Gastrocnemius medialis (tissue), 4 donors: ENCODE measurements around the gene CRTC3. TPM values are rescaled to one million over a fixed set of nuclear protein-coding genes. Genes with fewer than 3 reads are reported as not detected.
A peak's percentile ranks its signal among the peaks of the same experiment; 100 is the strongest.
"Not testable (repeated sequence)": the region's sequence is repeated elsewhere in the genome, so short reads cannot be mapped to it uniquely, and the experiment has no call there.

Experiments
- ATAC-seq, 2 donors: fragments of 150-250 bp; one replicate each; pipeline ENCODE4 v1.9.1; 2016
- DNase-seq, 2 donors: peaks; one replicate each; pipeline ENCODE4 v3.0.0-alpha.2; 2019
- H3K27ac ChIP-seq, 4 donors: fragments of 200-600 bp; sonication (generic); 1 replicate in 1 of 4; 2 replicates in 3 of 4; pipeline ENCODE4 v1.5.1; 2016 to 2018; ENCODE audit warnings: mild to moderate bottlenecking in 2 of 4, moderate library complexity in 1 of 4
- H3K27me3 ChIP-seq, 3 donors: fragments of 200-600 bp; sonication (generic) in 2 of 3; 1 replicate in 1 of 3; 2 replicates in 2 of 3; pipeline versions ENCODE4 v1.5.1 to v1.6.0; 2016 to 2019; ENCODE audit warnings: mild to moderate bottlenecking in 1 of 3, moderate library complexity in 1 of 3
- H3K36me3 ChIP-seq, 2 donors: fragments of 200-600 bp; sonication (generic) in 1 of 2; one replicate each; pipeline ENCODE4 v1.5.1; 2017 to 2018
- H3K4me1 ChIP-seq, 2 donors: fragments of 200-600 bp; sonication (generic) in 1 of 2; one replicate each; pipeline ENCODE4 v1.5.1; 2016 to 2017; ENCODE audit warnings: mild to moderate bottlenecking in 2 of 2
- H3K4me3 ChIP-seq, 4 donors: fragments of 200-600 bp; sonication (generic) in 3 of 4; 1 replicate in 1 of 4; 2 replicates in 3 of 4; pipeline ENCODE4 v1.5.1; 2016 to 2019; ENCODE audit warnings: mild to moderate bottlenecking in 2 of 4
- H3K9me3 ChIP-seq, 3 donors: fragments of 200-600 bp; sonication (generic) in 2 of 3; 1 replicate in 1 of 3; 2 replicates in 2 of 3; pipeline ENCODE4 v1.5.1; 2016 to 2019
- CTCF ChIP-seq, 5 experiments: fragments of 450-650 bp in 3 of 5; fragments of 200-600 bp in 2 of 5; sonication (generic) in 2 of 5; IDR thresholded peaks in 4 of 5; conservative IDR thresholded peaks in 1 of 5; 1 replicate in 4 of 5; 2 replicates in 1 of 5; pipeline ENCODE4 v1.5.1; 2016 to 2019; ENCODE audit warnings: antibody characterized with exemption in 5 of 5, mild to moderate bottlenecking in 3 of 5, moderate library complexity in 3 of 5
- POLR2A ChIP-seq, 2 donors: fragments of 450-650 bp; IDR thresholded peaks; one replicate each; pipeline ENCODE4 v1.6.1; 2017; ENCODE audit warnings: antibody characterized with exemption in 2 of 2, mild to moderate bottlenecking in 2 of 2, moderate library complexity in 2 of 2
- in situ Hi-C, 4 donors: fragments of 200-750 bp; cut with MboI; loops; one replicate each; pipeline versions ENCODE4 v1.15.0 to v1.8.0; 2017; ENCODE audit warnings: low sequenced_read_pairs in 4 of 4
- intact Hi-C: fragments of 100-400 bp; cut with DNase I; formaldehyde crosslinking; loops from one replicate; pipeline ENCODE4 v1.15.1; 2023; ENCODE audit warnings: low total_unique reads
- total RNA-seq, 4 donors: library from RNA; depleted of rRNA; stranded (reverse); fragments of >200 nt; gene quantifications; one replicate each; pipeline versions ENCODE4 v1.1.0 to v1.2.3, GENCODE V29; 2016

Gene CRTC3
- total RNA-seq, 4 donors from 2014 or later = 20.7 to 41.4 (median 30.5) TPM

GRCh38 chr15:90650117-90650955 lies 120.6 kb downstream of the CRTC3 start:
- intact Hi-C loops (no loop called here), in situ Hi-C loops (loop anchor here in 1 of 4 donors (5.0 kb wide), 1 partner anchor 237 kb away; no protein-coding TSS in a partner anchor)
- no peaks in the 10 kb centered on the region for H3K9me3 ChIP-seq
- ATAC-seq (no peak), DNase-seq (no peak)
- H3K27ac ChIP-seq = peak overlapping the region in 3 of 4 donors; percentile 2 to 62 (median 7)
- no peaks in the 10 kb centered on the region for H3K27me3 ChIP-seq
- no peaks in the 10 kb centered on the region for H3K36me3 ChIP-seq
- H3K4me1 ChIP-seq = peaks cover 3 to 4% of the 10 kb centered on the region in 2 donors
- no peak overlapping the region for H3K4me3 ChIP-seq
- no peak for TF ChIP-seq POLR2A (IDR thresholded peaks at IDR 0.05)
- TF ChIP-seq CTCF (IDR thresholded peaks at IDR 0.05 in 4 of 5, conservative IDR thresholded peaks at IDR 0.05 in 1 of 5) = no peak

DNA sequence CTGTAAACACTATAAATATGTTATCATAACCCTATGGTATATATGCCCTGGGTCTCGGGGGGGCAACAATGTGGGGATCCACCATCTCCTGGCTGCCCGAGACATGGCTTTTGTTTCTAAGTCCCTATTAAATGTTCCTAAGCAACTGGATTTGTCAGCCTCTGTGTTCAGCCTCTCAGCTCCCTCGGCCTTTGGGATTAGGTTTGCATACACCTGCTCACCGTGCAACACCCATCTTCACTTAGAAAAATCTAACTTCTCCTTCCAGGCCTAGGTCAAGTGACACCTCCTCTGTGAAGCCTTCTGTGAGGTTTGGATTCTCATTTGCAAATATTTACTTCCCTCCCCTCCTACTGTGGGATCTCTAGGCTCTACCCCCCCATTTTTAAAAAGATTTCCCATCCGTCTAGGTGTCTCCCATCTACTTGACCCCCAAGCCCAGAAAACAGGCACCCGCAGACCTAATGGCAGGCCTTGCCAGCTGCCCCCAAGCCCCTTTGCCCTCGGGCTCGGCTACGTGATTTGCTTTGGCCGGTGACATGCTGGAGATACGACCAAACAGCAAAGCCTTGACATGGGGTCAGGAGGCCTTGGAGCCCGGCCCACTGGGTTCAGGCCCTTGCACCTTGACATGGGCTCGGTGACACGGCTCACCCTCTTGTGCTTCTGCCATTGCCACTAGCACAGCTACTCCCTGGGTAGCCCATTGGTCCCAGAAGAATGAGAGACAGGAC lies 121.4 kb downstream of the CRTC3 start:
- no peaks in the 10 kb centered on the region for H3K36me3 ChIP-seq
- H3K4me3 ChIP-seq = no peak overlapping the region
- intact Hi-C loops (no loop called here), in situ Hi-C loops (loop anchor here in 1 of 4 donors (5.0 kb wide), 1 partner anchor 236 kb away; no protein-coding TSS in a partner anchor)
- ATAC-seq (no peak), DNase-seq (peak in 1 of 2 donors; percentile 6)
- H3K4me1 ChIP-seq = peaks cover 3 to 4% of the 10 kb centered on the region in 2 donors
- no peak overlapping the region for H3K27ac ChIP-seq
- no peaks in the 10 kb centered on the region for H3K27me3 ChIP-seq
- TF ChIP-seq POLR2A (IDR thresholded peaks at IDR 0.05) = no peak
- H3K9me3 ChIP-seq = no peaks in the 10 kb centered on the region

DNA sequence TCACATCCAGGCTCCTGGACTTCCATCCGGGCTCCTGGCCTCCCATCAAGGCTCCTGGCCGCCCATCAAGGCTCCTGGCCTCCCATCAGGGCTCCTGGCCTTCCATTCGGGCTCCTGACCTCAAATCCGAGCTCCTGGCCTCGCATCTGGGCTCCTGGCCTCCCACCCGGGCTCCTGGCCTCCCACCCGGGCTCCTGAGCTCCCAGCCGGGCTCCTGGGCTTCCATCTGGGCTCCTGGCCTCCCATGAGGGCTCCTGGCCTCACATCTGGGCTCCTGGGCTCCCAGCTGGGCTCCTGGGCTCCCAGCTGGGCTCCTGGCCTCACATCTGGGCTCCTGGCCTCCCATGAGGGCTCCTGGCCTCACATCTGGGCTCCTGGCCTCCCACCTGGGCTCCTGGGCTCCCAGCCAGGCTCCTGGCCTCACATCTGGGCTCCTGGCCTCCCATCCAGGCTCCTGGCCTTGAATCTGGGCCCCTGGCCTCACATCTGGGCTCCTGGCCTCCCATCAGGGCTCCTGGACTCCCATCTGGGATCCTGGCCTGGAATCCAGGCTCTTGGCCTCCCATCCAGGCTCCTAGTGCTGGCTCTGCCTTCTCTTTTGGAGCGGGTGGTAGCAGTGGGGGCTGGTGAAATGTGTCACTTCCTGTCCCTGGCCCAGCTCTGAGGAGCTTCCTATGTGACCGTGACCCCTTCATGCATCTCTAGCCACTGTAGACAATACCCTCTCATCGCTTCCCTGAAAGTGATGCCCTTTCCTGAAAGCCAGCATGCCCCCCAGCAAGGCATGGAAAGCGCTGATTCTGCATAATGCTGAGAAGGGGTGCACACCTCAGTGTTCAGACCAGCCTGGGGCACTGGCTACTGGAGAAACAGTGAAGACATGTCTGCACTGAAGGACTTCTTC lies 124.8 kb downstream of the CRTC3 start:
- no peaks in the 10 kb centered on the region for H3K27me3 ChIP-seq
- no peak for ATAC-seq
- TF ChIP-seq CTCF (IDR thresholded peaks at IDR 0.05 in 4 of 5, conservative IDR thresholded peaks at IDR 0.05 in 1 of 5) (no peak), POLR2A (IDR thresholded peaks at IDR 0.05) (no peak)
- no peak overlapping the region for H3K27ac ChIP-seq
- peaks cover 13 to 24% of the 10 kb centered on the region in 2 donors for H3K4me1 ChIP-seq
- intact Hi-C loops (no loop called here), in situ Hi-C loops (loop anchor here in 1 of 4 donors (5.0 kb wide), 1 partner anchor 233 kb away; no protein-coding TSS in a partner anchor)
- no peaks in the 10 kb centered on the region for H3K9me3 ChIP-seq
- H3K4me3 ChIP-seq = no peak overlapping the region
- no peaks in the 10 kb centered on the region for H3K36me3 ChIP-seq
- DNase-seq = no peak

GRCh38 chr15:90657520-90658172 lies 127.9 kb downstream of the CRTC3 start:
- H3K9me3 ChIP-seq, H3K27me3 ChIP-seq, in situ Hi-C loops, H3K36me3 ChIP-seq, H3K4me3 ChIP-seq, intact Hi-C loops: not testable (repeated sequence)
- peak in 1 of 2 donors; percentile 55 for DNase-seq
- peaks cover 34 to 51% of the 10 kb centered on the region in 2 donors for H3K4me1 ChIP-seq
- peak overlapping the region; percentile 92 to 100 (median 98) for H3K27ac ChIP-seq
- peak; percentile 34 to 36 for ATAC-seq

- Histone ChIP-seq H3K4me3 (no peak overlapping the region), H3K27me3 (no peaks in the 10 kb centered on the region), H3K27ac (peak overlapping the region; percentile 92 to 100 (median 98)), H3K36me3 (no peaks in the 10 kb centered on the region), H3K4me1 (peaks cover 34 to 51% of the 10 kb centered on the region in 2 donors), H3K9me3 (no peaks in the 10 kb centered on the region)
- DNase-seq (no peak), ATAC-seq (no peak)
- intact Hi-C loops = no loop called here
- TF ChIP-seq POLR2A (IDR thresholded peaks at IDR 0.05) (no peak), CTCF (IDR thresholded peaks at IDR 0.05 in 4 of 5, conservative IDR thresholded peaks at IDR 0.05 in 1 of 5) (no peak)
- in situ Hi-C loops = no loop called here
Measured at GRCh38 chr15:90659481-90659880, 129.8 kb downstream of the CRTC3 start.
